ENCODE measurements around the gene KRTAP2-3.
"Not testable (repeated sequence)": the region's sequence is repeated elsewhere in the genome, so short reads cannot be mapped to it uniquely, and the experiment has no call there.

Gene KRTAP2-3

GRCh38 chr17:41065829-41066624 lies 6.1 kb upstream of the KRTAP2-3 start, which contains the start of gene KRTAP2-4:
KRTAP2-4 (minus strand) TSS chr17:41065879; CDS start chr17:41065845, 34 bp downstream.
- DNase-seq: no peak

- DNase-seq: not testable (repeated sequence)
Measured at GRCh38 chr17:41065016-41065689, 5.2 kb upstream of the KRTAP2-3 start.

GRCh38 chr17:41064301-41064700 lies 4.4 kb upstream of the KRTAP2-3 start:
- no peak for DNase-seq

- DNase-seq: no peak
Measured at GRCh38 chr17:41063449-41063848, 3.5 kb upstream of the KRTAP2-3 start.

- no peak for DNase-seq
Measured at GRCh38 chr17:41061964-41062363, 2.0 kb upstream of the KRTAP2-3 start.

GRCh38 chr17:41059276-41060051 lies 450 bp downstream of the KRTAP2-3 start:
- DNase-seq: not testable (repeated sequence)

- no peak for DNase-seq
Measured at GRCh38 chr17:41058741-41059140, 1.2 kb downstream of the KRTAP2-3 start.

GRCh38 chr17:41057547-41057946 lies 2.4 kb downstream of the KRTAP2-3 start:
- DNase-seq: no peak

- DNase-seq: not testable (repeated sequence)
Measured at GRCh38 chr17:41055130-41055529, 4.8 kb downstream of the KRTAP2-3 start, which contains the start of gene KRTAP2-2. KRTAP2-2 (minus strand) TSS chr17:41055230; CDS start chr17:41055211, 19 bp downstream.

GRCh38 chr17:41054556-41054955 lies 5.4 kb downstream of the KRTAP2-3 start:
- not testable (repeated sequence) for DNase-seq

GRCh38 chr17:41054025-41054424 lies 5.9 kb downstream of the KRTAP2-3 start:
- no peak for DNase-seq

GRCh38 chr17:41052566-41052965 lies 7.3 kb downstream of the KRTAP2-3 start:
- DNase-seq: no peak

- DNase-seq: no peak
Measured at GRCh38 chr17:41049110-41049509, 10.8 kb downstream of the KRTAP2-3 start.

- DNase-seq: no peak
Measured at GRCh38 chr17:41048441-41048840, 11.5 kb downstream of the KRTAP2-3 start.

GRCh38 chr17:41046735-41047465 lies 13.0 kb downstream of the KRTAP2-3 start, which contains the start of gene KRTAP2-1:
KRTAP2-1 (minus strand) TSS chr17:41047316; CDS start chr17:41047267, 49 bp downstream.
- DNase-seq: not testable (repeated sequence)

GRCh38 chr17:41042953-41043352 lies 17.0 kb downstream of the KRTAP2-3 start:
- no peak for DNase-seq

GRCh38 chr17:41040783-41041571 lies 18.9 kb downstream of the KRTAP2-3 start, which contains the start of gene KRTAP1-1:
KRTAP1-1 (minus strand) TSS chr17:41041450; CDS start chr17:41041397, 53 bp downstream.
- not testable (repeated sequence) for DNase-seq

GRCh38 chr17:41037853-41038350 lies 22.0 kb downstream of the KRTAP2-3 start:
- no peak for DNase-seq

- not testable (repeated sequence) for DNase-seq
Measured at GRCh38 chr17:41034346-41034935, 25.5 kb downstream of the KRTAP2-3 start, which contains the start of gene KRTAP1-3. KRTAP1-3 (minus strand) TSS chr17:41034874; CDS start chr17:41034821, 53 bp downstream.

- DNase-seq: no peak
Measured at GRCh38 chr17:41029633-41030245, 30.2 kb downstream of the KRTAP2-3 start, which contains the start of gene KRTAP1-4. KRTAP1-4 (minus strand) TSS chr17:41030195; CDS start chr17:41030078, 117 bp downstream.
